GM19240 (cell line): ENCODE results near the gene IL17RE.

Experiments
- DNase-seq: peaks from one replicate; pipeline ENCODE4 v3.0.0; 2011; ENCODE audit warnings: low spot score; ENCODE audit not compliant: insufficient read length

The IL17RE gene

GRCh38 chr3:9951962-9952805, 49.5 kb downstream of the IL17RE start, which contains the start of gene PRRT3:
Gene PRRT3, minus strand, starts transcription at chr3:9952408. Its CDS starts 2,293 bp downstream, at chr3:9950115.
- DNase-seq, result peak; percentile 87

DNA sequence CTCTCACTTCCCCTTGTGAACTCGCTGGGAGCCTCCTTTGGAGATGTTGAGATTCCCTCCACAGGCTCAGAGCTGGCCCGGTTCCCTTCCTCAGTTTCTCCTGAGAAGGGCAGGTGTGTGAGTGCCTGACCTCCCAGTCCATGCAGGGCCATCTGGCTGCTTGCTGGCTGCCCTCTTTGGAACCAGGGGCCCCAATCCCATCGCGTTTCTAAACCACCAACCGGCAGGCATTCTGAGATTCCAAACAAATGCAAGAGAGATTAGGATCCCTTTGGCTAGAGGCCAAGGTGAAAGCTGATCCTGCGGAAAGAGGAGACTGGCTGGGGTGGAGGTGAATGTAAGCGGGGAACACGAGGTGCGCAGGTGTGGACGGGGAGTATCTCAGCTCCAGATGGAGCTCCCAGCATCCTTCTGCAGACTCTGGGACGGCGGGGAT, 52.4 kb downstream of the IL17RE start:
- DNase-seq, result no peak

GRCh38 chr3:9955611-9956352, 53.1 kb downstream of the IL17RE start:
- no peak for DNase-seq

DNA sequence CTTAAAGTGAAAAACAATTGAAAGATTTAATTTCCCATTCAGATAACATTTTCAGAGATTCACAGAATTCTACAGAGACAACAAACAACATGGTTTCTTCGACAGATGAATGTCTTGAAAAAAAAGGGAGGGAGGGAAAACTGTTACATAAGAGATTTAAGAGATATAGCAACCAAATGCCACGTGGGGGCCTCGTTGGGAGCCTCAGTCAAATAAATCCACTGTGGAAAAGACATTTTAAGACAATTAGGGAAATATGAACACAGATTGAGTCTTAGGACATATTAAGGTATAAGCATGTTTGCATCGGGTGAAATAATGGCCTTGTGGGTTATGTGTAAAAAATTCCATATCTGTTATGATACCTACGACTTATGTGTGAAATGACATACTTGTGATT, 54.6 kb downstream of the IL17RE start:
- DNase-seq, result no peak

- DNase-seq, result no peak
Observed at GRCh38 chr3:9965200-9965875, 62.7 kb downstream of the IL17RE start.
